Measurements from ENCODE around the gene SLC34A1.

DNA sequence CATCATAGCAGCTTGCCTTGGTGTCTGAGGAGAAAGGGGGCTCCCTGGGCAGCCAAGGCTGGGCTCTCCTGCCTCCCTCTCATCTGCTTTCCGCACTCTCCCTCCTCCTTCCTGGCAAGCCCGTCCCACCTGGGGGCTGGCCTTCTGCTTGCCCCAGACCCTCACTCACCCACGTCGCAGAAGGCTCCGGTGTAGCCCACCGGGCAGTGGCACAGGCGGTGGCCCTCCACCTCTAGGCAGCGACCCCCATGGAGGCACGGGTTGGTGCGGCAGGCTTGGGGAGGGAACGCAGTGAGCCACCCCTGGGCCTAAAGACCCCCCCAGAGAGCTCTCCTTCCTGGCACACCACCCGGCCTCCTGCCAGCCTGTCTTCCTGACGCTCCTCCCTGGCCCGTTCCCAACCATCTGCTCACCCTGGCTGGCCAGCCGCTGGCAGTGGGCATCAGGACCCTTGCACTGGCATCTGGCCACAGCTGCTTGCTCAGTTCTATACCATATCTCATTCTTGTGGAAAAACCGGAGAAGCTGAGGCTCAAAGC lies 20.5 kb downstream of the SLC34A1 start:
- TF ChIP-seq, protein P1, sequence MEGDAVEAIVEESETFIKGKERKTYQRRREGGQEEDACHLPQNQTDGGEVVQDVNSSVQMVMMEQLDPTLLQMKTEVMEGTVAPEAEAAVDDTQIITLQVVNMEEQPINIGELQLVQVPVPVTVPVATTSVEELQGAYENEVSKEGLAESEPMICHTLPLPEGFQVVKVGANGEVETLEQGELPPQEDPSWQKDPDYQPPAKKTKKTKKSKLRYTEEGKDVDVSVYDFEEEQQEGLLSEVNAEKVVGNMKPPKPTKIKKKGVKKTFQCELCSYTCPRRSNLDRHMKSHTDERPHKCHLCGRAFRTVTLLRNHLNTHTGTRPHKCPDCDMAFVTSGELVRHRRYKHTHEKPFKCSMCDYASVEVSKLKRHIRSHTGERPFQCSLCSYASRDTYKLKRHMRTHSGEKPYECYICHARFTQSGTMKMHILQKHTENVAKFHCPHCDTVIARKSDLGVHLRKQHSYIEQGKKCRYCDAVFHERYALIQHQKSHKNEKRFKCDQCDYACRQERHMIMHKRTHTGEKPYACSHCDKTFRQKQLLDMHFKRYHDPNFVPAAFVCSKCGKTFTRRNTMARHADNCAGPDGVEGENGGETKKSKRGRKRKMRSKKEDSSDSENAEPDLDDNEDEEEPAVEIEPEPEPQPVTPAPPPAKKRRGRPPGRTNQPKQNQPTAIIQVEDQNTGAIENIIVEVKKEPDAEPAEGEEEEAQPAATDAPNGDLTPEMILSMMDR (IDR thresholded peaks at IDR 0.05; ENCODE audit: insufficient read depth, low read depth, low read length): no peak
- TF ChIP-seq EZH2 (IDR thresholded peaks at IDR 0.05; ENCODE audit: insufficient read depth, low read length): no peak

All from astrocyte (in vitro differentiated cells and primary cell).